Activated naive CD4-positive, alpha-beta T cell treated with anti-CD3 and anti-CD28 coated beads for 36 hours (primary cell): Measurements from ENCODE around the gene COL18A1. TPM values are rescaled to one million over a fixed set of nuclear protein-coding genes. Genes with fewer than 3 reads are reported as not detected.

Source experiments
- microRNA-seq: library from miRNA; unstranded; fragments of <30 nt; microRNA quantifications from one replicate; pipeline ENCODE4 v1.2.0, GENCODE V29; 2022; ENCODE audit warnings: borderline microRNAs expressed, borderline replicate concordance
- total RNA-seq, 2 experiments: library from RNA; stranded (reverse); gene quantifications; one replicate each; pipeline ENCODE4 v1.2.3, GENCODE V29; 2021

COL18A1 gene
- total RNA-seq, 2 experiments from 2014 or later = 10.3 to 12.6 TPM

Small RNA genes lying within 50 kb of the gene (microRNA-seq; reads per million reads assigned to microRNA genes)
- 5.5 reads per million, percentile 3 among the genes with 10 or more reads in this experiment for gene MIR6815

Other genes with a start within 250 kb of the COL18A1 start
- 10 to 100 TPM; 14.4 to 15.9 TPM for gene POFUT2, start 117.3 kb upstream of the COL18A1 start, total RNA-seq
- 10 to 100 TPM; 32.2 to 33.0 TPM for gene SLC19A1, start 137.3 kb downstream of the COL18A1 start, total RNA-seq
- 10 to 100 TPM; 10.0 to 10.2 TPM for gene PCBP3, start 238.6 kb downstream of the COL18A1 start, total RNA-seq